NCI-H128 (cell line): ENCODE measurements around the gene KL.

Experiments used
- DNase-seq: peaks from one replicate; lab custom pipeline; 2025; ENCODE audit not compliant: unreplicated experiment; lab: John Stamatoyannopoulos, UW

KL gene

DNA sequence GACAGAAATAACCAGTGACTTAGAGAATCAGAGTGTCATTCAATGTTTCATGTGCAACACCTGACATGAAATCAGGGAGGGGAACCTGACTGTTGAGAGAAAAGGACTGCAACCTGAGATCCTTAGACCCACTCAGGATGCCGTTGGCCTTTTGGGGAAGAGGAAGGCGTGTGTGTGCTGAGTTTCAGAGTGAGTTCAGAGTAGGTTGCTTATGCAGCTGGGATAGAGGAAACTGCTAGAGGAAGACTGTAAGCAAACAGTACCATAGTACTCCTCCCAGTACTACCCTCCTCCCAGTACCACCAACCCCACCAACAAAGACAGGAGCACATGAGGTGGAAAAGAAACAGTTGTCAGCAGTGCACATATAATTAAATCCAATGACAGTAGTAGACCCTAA, 63.7 kb downstream of the KL start:
- DNase-seq = no peak

DNA sequence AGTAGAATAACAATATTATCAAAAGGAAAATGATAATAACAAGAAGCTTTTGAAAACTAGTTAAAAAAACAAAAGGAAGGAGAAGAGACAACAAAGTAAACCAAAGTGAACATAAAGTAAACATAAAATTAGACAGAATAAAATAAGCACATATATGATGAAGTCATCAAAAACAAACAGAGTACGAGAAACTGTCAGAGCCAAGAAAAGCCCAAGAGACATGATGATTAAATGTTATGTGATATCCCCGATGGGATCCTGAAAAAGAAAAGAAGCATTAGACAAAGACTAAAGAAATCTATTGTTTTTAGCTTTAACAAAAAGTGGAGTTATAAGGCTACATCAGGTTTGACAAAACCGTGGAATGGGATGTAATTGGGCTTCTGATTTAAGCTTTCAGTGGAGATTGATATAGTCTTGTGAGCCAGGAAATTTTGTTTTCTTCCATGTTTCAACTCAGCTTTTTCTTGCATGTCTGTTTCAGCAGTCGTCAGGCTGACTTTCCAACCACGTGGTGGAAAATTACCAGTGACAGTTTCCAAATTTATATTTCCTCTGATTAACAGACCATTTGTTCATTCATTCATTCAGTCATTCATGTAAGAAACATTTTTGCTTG, 64.9 kb downstream of the KL start:
- DNase-seq = no peak

DNA sequence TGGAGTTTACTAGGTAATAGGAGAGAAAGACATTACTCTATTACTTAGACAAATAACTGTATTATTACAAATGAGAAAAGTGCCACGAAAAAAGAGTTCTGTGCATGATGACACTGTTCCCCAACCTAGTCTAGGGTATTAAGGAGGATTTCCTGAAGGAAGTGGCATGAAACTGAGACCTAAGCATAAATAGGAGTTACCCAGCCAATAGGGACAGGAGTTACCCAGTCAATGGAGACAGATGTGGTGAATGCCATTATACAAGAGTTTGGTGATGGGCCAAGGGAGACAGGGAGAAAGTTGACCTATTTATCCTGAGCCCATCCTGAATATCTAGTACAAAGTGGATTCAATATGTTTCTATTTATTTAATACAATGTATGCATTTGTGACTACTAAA, 65.4 kb downstream of the KL start:
- no peak for DNase-seq

DNA sequence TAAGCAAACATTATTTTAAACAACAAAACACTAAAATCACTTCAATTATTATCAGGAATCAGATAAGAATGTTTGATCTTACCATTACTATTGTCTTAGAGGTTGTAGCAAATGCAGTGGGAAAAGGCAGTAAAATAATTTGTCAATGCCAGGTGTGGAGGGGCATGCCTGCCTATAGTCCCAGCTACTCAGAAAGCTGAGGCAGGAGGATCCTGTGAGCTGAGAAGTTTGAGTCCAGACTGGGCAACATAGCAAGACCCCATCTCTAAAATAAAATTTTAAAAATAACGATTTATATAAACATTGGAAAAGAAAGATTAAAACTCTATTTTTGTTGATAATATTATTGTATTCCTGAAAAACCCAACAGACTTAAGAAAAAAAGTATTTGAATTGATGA, 66.8 kb downstream of the KL start:
- no peak for DNase-seq

DNA sequence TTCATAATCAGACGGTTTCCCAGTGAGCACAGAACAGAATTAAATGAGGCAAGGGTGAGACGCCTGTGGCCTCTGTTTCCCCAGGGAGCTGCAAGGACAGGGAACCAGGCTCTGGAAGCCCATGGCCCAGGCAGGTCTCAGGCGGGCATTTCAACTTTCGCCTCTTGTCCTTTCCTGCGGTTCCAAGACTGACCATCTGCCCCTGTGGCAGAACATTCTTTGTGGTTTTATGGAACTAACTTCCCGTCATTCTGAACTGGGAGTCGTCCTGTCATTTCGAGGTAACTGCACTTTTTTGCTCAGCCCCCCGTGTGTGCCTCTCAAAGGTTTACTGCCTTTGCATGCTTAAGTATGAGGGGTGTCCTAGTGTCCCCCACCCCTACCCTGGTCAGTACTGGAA, 70.9 kb downstream of the KL start:
- no peak for DNase-seq

DNA sequence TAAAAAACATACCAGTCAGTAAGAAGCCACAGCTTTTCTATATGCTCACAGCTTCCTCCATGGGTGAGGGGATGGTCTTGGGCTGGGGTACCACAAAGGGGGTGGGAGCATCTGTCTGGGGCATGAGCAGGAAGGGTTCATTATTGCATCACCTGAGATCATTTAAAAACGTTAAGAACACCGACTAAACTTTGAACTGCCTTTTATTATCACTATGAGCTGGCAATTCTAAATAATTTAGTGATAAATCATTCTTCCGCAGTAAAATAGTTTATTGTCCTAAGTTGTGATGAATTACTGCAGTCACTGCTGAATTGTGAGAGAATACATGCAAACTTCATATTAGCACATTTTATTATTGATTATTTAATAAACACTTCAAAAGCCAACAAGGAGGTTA, 71.6 kb downstream of the KL start:
- DNase-seq = no peak

DNA sequence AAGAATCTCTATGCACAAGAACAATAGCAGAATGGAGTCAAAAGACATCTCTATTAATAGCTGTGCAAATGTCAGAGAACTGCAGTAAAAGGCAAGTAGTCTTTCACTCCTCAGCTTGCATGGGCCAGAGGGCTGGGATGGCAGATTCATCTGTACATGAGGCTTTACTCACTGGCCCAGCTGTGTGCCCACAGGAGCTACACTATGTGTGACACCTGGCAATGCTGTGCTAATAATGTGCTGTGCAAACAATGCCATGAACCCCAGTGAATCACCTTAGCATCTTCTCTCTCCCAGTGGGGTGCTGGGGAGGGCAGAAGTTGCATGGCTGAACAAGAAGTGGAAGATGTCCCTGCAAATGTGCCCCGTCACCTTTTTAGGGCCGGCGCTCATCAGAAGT, 73.1 kb downstream of the KL start:
- no peak for DNase-seq

DNA sequence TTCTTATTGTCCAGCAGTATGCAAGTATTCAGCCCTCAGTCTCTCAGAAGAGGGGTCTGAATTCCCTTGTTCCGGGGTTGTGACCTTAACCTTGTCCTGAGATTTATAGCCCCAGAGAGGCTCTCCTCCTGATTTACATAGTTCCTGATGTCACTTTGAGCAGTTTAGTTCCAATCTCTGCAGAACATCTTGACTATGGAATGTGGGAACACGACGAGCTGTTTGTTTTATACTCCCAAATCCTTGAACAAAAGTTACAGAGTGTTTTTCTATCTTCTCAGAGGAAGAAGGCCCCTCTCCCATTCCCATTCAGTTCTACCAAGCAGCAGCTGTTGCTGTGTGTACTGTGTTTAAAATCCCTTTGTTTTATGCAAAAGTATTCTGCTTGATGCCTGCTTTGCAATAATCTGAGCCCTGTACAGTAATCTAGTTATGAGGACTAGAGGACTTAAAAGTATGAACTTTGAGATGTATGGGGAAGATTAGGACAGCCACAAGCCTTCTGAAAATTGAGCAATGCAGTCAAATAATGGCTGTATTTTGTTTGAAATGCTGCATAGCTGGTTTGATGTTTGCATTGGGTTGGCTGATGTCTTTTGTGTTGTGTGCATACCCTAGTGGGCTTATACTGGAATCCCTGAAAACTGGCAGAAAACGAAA, 74.7 kb downstream of the KL start:
- no peak for DNase-seq

DNA sequence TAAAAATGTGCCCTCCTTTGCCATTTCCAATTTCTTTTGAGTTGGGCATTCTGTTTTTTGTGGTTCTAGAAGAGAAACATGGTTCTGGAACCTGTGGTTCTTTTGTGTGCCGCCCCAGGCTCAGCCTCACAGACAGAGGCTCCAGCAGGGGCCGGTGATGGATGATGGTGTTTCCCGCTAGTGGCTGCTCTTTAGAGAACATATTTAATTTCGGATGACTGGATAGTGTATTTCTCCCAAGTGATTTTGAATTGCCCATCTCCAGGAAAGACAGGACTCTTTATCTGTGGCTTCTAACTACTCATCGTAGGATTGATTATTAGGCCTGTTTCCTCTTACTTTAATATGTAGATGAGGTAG, 75.2 kb downstream of the KL start:
- no peak for DNase-seq

DNA sequence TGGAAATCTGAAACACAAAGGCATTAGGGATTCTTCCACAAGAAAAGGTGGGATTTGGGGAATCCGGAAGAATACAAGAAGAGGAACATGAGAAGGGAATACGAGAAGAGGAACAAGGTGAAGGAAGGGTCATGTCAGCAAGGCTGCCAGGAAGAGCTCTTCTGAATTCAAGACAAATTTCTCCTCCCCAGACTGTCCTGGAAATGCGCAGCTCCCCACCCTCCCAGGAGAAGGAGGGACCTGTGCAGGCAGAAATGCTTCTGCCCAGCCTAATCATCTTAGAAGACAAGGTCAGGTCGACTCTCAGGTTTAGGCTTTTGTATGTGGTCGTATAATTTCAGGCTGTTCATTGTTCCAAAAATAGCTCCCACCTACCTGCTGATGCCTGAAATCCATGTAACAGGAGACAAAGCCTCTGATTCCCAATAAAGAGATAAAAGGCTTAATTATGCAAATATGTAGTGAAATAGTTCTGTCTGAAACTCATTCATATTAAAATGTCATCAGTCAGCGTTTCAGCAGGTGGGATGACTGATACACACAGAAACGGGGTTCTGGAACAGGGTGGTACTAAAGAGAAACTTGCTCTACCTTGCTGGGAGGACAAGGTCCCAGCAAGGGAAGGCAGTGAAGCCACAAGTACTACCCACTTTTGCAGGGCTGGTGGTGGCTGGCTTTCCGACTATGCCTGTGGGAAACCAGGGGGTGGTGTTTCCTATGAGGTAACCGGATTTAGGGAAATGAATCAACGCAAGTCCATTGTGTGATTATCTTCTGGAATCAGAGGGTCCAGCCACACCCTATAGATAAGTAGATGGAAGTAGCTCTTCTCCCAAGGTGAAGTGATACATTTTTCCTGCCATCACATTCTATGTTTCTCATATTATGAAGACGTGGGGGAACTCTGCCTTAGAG, 76.1 kb downstream of the KL start:
- DNase-seq = no peak

DNA sequence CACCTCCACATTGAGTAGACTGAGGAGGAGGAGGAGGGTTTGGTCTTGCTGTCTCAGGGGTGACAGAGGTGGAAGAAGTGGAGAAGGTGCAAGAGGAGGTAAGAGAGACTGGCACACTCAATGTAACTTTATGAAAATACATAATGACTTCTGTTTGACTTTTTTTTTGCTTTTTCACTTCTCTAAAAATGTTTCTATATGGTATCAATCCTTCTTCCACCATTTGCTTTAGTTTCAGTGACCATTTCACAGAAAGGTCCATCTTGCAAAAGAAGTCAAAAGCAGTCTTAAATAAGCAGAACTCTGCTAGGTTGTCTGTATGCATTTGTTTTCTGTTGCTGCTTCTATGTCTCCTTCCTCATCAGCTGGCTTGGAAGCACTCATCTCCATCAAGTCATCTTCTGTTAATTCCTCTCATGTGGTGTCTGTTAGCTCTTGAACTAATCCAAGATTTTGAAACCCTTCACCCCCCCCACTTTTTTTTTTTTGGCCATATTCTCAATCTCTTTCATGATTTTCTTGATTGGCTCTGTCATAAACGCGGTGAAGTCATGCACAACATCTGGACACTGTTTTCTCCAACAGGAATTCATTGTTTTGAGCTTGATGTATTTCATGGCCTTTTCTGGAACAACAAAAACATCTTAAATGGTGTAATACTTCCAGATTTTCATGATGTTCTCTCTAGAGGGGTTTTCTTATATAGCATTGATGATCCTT, 80.8 kb downstream of the KL start:
- no peak for DNase-seq

DNA sequence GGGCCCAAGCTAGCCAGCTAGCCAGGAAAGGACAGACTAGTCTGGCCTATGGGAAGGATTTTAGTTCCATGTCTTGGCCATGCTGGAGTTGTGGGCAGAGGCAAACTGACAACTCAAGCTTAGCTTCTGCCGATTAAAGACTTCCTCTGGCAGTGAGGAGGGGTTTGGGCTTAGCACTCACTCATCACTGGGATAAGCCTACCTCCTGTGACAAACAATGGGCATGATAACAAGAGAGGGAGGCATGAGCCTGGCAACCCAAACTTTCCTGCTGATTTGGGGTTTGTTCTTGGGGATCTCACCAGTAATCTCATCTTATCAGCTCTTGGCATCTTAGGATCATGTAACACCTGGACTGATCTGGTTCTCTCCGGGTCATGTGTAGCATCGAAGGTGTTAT, 83.6 kb downstream of the KL start:
- DNase-seq = no peak

DNA sequence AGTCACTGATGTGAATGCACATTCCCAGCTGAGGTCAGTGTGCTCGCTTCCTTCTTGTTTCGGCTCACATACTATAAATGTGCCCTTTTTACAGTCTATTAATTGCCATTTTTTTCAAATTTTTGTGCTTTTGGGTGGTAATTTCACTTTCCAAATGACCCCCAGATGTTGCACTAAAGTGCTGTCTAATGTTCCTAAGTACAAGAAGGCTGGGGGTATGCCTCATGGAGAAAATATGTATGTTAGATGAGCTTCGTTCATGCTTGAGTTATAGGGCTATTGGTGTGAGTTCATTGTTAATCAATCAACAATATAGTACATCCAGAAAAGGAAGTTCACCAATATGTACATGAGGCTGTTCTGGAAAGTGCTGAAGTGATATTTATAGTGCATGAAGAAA, 84.7 kb downstream of the KL start:
- no peak for DNase-seq

DNA sequence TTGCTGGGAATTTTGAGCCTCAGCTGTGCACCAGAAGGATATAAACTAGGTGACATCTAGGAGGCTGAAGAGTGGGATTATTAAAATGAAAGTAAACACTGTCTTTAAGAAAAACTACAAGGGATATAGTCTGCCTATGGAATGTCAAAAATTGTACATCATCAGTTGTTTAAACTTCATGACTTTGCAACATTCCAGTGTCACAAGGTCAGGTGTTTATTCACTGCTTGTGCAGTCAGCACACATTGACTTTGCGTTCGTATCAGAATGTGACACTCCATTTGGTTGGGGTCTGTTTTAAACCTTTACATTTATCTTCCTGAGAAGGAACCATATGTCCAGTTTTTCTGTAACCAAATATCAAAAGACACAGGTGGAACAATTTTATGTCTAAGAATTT, 85.6 kb downstream of the KL start:
- DNase-seq = no peak

DNA sequence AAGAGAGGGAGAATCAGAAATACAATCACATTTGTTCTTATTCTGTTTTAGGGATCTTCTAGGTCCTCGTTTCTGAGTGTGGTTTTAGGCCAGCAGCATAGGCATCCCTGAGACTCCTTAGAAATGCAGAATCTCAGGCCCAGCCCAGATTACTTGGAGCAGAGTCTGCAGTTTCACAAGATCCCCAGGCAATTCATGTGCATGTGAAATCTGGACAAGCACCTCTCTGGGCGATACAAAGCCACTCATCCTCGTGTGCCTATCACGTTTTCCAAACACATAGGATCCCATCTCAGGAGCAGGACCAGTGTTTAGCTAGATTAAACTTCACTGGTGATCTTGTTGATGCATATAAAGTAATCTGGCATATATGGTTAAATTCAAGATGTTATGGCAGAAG, 87.2 kb downstream of the KL start:
- no peak for DNase-seq

DNA sequence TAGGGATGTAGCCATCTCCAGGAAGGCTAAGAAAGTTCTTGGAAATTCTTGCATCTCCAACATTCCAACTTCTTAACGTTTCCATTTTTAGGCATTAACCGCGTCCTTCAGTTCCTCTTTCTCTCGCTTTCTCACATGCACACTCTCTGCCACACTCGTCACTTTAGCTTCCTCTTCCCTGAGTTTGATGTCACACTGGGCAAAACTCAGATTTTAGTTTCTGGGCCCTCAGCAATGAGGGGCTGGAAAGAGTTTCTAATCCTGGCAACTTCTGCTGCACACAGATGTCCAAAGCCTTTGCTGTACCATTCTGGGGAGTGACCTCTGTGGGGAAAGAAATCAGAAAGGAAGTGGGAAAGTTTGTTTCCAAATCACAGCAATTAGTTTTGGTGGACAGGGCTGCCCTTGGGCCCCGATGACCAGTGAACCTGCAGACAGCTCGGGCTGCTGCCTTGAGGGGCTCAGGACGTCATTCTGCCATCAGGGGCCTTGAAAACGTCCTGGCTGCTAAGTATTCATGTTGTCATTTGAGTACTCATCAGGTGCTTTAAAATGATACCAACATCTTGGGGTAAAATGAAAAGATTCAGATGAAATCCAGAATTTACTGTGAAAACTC, 89.3 kb downstream of the KL start:
- DNase-seq = no peak

DNA sequence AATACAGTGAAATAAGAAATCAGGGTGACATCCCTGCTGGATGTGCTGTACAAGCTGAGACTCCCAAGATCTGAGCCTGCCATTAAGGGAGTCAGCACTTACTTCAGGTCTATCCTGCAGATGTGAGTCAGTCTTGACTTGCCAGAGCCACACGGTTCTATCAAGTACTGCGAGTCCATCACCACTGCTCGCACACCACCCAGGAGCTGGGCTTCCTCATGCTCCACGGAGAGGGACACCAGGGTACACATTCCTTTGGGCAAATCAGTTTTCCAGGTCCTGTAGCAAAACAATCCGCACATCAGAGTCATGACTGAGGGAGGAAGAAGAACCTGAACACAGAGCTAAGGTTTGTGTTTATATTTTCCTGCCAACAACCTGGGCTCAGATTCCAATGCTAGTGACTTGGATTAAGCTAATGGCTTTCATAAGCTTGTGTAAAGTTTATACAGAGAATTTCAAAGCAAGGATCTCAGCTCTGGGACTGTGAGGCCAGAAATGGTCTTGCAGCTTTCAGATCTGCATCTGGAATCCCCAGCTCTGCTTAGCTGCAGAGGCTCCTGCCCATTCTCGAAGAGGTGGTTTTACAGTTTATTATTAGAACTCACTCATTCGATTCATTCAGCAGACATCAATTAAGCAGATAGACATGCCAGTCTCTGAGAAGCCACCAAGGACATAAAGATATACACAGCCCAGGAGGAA, 90.6 kb downstream of the KL start:
- DNase-seq = no peak

DNA sequence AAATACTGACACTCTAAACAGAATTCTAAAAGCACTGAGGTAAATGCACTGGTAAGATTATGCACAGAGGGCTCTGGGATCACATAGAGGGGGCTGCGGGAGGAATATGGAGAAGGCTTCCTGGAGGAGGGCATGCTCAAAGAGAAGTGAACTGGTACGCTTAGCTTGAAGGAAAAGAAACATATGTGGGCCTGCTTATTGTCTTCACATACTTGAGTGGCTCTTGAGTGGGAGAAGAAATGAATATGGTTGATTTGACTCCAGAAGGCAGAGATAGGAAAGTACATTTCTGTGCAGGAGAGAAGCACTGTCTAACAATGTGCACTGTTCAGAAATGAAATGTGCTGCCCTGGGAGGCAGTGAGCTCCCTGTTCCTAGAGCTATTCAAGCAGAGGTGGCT, 91.1 kb downstream of the KL start:
- no peak for DNase-seq

DNA sequence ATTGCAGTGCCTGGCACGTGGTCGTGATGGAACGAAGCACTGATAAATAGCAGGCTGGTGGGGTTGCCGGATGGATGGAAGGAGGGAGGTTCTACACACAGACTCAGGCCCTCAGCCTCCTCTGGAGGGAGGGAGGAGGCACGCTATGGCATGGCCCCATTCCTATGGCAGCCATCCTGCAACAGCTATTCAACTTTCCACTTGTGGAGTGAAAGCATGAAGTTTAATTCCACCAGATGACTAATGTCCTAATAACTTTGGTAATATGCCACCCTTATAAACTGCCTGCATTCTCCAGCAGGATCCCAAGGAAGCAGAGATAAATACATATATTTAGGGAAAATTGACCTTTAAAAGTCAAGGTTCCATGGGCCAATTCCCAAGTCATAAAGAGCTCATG, 92.4 kb downstream of the KL start:
- no peak for DNase-seq

DNA sequence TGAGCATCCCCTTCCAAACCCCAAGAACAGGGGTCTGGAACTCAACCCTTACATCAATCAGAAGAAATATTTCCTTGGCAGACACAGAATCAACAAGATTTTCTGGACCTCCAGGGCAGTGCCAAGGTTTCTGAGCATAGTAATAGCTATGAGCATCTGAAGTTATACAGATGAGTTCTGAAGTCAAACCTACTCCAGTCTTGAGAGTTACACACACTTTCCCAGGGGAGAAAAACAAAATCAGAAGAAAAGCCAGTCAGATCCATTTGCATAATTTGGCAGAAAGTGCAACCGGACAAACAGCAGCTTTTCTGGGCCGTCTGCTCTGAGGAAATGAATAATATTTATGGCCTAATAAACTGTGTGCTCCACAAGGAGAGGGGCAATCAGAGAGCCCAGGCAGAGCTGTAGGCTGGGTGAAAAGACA, 93.1 kb downstream of the KL start:
- no peak for DNase-seq

DNA sequence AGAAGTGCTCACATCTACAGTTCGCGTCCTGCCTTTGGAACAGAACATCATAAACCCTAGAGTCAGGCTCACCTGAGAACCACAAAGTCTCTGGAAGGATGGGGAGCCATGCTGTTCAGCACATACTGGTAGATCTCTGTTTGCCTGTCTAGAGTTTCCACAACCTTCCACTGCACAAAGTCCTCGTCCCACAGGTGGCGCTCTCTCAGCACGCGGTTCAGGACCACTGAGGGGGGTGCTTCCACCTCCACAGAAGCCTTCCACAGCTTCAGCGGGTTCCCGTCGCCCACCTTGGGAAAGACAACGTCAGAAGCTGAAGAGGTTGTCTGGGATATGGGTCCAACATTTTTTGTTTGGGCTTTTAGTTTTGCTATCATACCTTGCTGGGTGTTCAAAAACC, 93.6 kb downstream of the KL start:
- no peak for DNase-seq
